ENCODE measurements around the gene DHCR24.

The DHCR24 gene

GRCh38 chr1:54859700-54860391, 27.1 kb downstream of the DHCR24 start:
- H3K27ac ChIP-seq (ENCODE audit: low read length): no peak overlapping the region
- H3K36me3 ChIP-seq (ENCODE audit: control insufficient read depth in 1 of 2, insufficient read depth in 2 of 2, low read length in 2 of 2): peaks cover 0 to 5% of the 10 kb centered on the region in 2 donors
- no peaks in the 10 kb centered on the region for H3K27me3 ChIP-seq (ENCODE audit: low read depth, low read length)
- no peaks in the 10 kb centered on the region for H3K9me3 ChIP-seq (ENCODE audit: control insufficient read depth in 1 of 2, low read length in 2 of 2)
- H3K4me1 ChIP-seq (ENCODE audit: control insufficient read depth in 1 of 2, insufficient read depth in 2 of 2, low read length in 2 of 2): no peaks in the 10 kb centered on the region
- H3K4me3 ChIP-seq (ENCODE audit: low read depth in 1 of 2, low read length in 2 of 2): no peak overlapping the region

DNA sequence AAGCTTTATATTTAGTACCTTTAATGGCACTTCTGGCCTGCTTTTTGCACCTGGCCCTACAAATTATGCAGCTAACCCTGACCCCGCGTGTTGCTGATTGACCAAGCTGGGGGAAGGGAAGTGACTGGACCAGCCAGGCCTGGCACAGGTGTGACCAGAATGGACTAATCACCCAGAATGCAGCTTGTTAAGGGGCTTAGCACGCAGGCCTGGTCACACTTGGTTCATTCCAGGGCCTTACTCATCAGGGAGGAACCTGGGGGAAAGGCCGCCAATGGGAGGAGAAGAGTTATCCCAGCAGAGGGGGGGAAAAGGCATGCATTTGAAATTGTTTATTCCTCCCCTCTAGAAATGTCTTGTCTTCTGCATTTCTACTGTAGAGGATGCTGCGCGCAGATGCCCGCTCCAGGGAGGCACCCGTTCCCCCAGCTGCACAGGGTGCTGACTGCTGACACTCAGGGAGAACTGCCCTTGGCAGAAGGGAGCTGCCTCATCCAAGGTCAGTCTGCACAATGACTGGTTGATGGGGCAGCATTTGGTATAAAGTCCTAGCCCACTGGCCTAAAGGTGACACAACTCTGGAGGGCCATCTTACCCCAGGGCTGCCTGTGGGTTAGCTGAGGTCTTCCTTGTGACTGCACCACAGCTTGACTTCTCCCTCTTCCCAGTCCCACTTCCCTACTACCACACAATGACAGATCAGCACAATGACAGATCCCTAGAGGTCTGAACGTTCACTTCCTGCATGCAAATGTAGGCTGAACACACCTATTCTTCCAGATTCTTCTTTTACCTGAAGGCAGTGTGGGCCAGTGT, 29.0 kb downstream of the DHCR24 start:
- no peaks in the 10 kb centered on the region for H3K9me3 ChIP-seq (ENCODE audit: control insufficient read depth in 1 of 2, low read length in 2 of 2)
- H3K4me1 ChIP-seq (ENCODE audit: control insufficient read depth in 1 of 2, insufficient read depth in 2 of 2, low read length in 2 of 2): no peaks in the 10 kb centered on the region
- no peak overlapping the region for H3K27ac ChIP-seq (ENCODE audit: low read length)
- H3K36me3 ChIP-seq (ENCODE audit: control insufficient read depth in 1 of 2, insufficient read depth in 2 of 2, low read length in 2 of 2): peaks cover 0 to 5% of the 10 kb centered on the region in 2 donors
- no peaks in the 10 kb centered on the region for H3K27me3 ChIP-seq (ENCODE audit: low read depth, low read length)
- no peak overlapping the region for H3K4me3 ChIP-seq (ENCODE audit: low read depth in 1 of 2, low read length in 2 of 2)

DNA sequence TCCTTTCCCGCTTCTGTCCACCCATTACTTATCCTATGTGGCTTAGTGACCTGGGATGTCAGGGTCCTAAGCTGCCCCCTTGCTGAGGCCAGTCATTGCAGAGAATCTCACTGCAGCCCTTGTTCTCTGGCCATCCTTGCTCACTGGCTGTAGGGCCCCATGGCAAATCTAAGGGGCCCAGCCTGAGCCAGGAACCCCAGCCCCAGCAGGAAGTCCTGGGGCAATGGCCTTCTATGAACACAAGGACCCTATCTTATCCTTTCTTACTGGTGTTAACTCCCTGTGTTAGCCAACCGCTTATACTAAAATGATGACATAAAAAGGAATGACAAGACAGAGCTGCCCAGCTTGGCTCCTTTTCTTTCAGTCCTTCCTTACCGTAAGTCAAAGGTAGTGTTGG, 29.9 kb downstream of the DHCR24 start:
- H3K27me3 ChIP-seq (ENCODE audit: low read depth, low read length): no peaks in the 10 kb centered on the region
- H3K36me3 ChIP-seq (ENCODE audit: control insufficient read depth in 1 of 2, insufficient read depth in 2 of 2, low read length in 2 of 2): peaks cover 3 to 5% of the 10 kb centered on the region in 2 donors
- no peaks in the 10 kb centered on the region for H3K9me3 ChIP-seq (ENCODE audit: control insufficient read depth in 1 of 2, low read length in 2 of 2)
- H3K4me3 ChIP-seq (ENCODE audit: low read depth in 1 of 2, low read length in 2 of 2): no peak overlapping the region
- no peaks in the 10 kb centered on the region for H3K4me1 ChIP-seq (ENCODE audit: control insufficient read depth in 1 of 2, insufficient read depth in 2 of 2, low read length in 2 of 2)
- no peak overlapping the region for H3K27ac ChIP-seq (ENCODE audit: low read length)

DNA sequence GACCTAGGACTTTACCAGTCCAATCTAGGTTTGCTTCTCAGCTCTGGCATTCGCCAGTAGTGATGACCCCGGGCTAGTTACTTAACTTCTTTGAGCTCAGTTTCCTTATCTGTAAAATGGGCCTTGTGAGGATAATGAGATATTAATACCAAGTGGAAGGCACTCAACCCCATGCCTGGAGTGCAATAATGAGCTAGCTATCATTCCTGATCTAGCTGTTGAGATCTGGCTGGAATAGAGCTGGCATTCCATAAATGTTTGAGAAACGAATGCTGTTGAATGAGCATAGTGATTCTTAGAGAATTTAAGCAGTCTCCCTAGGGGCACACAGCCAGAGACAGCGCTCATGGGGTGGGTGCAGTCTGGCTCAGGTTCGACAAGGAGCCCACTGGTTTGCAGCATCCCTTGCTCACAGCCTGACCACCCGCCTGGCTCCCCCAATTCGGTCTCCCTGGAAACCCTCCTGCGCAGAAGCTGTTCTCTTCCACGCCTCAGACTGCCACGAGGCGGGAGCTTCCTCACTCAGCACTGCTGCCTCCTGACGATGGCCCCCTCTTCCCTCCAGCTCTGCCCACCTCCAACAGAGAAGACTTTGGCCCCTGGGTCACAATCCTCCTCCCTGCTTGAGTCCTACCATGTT, 32.5 kb downstream of the DHCR24 start:
- H3K4me3 ChIP-seq (ENCODE audit: low read depth in 1 of 2, low read length in 2 of 2): no peak overlapping the region
- H3K4me1 ChIP-seq (ENCODE audit: control insufficient read depth in 1 of 2, insufficient read depth in 2 of 2, low read length in 2 of 2): no peaks in the 10 kb centered on the region
- H3K36me3 ChIP-seq (ENCODE audit: control insufficient read depth in 1 of 2, insufficient read depth in 2 of 2, low read length in 2 of 2): peaks cover 5 to 7% of the 10 kb centered on the region in 2 donors
- H3K27me3 ChIP-seq (ENCODE audit: low read depth, low read length): no peaks in the 10 kb centered on the region
- no peaks in the 10 kb centered on the region for H3K9me3 ChIP-seq (ENCODE audit: control insufficient read depth in 1 of 2, low read length in 2 of 2)
- H3K27ac ChIP-seq (ENCODE audit: low read length): no peak overlapping the region

DNA sequence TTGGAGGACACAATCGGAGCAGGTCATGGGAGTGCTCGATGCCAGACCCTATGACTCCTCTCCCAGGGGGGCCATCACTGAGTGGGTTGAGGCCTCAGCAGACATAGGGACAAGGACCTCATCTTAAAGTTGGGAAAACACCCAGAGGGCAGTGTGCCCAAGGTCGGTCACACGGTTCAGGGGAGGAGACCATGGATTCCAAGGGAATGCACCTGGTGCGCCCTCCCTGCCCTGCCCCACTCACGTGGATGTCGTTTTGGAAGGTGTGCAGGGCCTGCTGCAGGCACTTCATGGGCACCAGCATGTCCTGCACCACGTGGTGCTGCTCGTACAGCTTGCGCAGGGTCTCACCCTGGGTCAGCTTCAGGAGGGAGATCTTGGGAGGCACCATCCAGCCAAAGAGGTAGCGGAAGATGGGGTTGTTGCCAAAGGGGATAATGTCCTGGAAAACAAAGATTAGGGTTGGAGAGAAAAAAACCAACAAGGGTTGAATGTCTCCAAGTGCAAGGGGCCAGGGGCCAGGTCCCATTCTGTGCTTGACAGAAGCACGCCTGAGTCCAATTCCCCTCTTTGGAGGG, 33.1 kb downstream of the DHCR24 start:
- Histone ChIP-seq H3K27ac (ENCODE audit: low read length) (no peak overlapping the region), H3K9me3 (ENCODE audit: control insufficient read depth in 1 of 2, low read length in 2 of 2) (no peaks in the 10 kb centered on the region), H3K36me3 (ENCODE audit: control insufficient read depth in 1 of 2, insufficient read depth in 2 of 2, low read length in 2 of 2) (peaks cover 5 to 7% of the 10 kb centered on the region in 2 donors), H3K4me1 (ENCODE audit: control insufficient read depth in 1 of 2, insufficient read depth in 2 of 2, low read length in 2 of 2) (no peaks in the 10 kb centered on the region), H3K4me3 (ENCODE audit: low read depth in 1 of 2, low read length in 2 of 2) (no peak overlapping the region), H3K27me3 (ENCODE audit: low read depth, low read length) (no peaks in the 10 kb centered on the region)

DNA sequence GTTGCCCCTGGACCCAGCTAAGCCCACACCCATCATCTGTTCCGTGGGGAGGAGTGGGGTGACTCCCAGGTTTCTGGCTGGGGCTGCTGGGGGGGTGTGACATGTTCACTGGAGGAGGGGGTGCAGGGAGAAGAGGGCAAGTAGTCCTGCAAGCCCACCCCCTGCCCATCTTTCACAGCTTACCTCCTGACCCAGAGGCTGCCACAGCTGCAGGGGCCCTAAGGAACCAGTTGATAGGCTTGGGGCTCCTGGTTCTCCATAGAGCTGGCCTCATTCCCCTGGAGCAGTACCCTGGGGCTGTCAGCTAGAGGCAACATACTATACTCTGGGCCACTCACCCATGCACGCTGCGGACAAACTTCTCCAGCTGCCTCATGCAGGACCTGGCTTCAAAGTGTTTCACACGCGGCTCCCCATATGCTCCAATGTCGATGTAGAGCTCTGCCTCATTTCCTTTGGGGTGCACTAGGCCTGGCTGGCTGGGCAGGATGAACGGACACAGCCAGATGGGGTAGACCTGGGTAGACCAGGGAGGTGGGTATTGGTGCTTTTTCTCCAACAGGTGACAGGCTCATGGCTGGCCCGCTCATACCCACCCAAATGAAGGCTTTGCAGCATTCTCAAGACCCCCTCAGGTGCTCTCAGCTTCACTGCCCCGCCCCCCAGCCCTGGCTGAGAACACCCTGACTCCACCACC, 33.8 kb downstream of the DHCR24 start:
- Histone ChIP-seq H3K36me3 (ENCODE audit: control insufficient read depth in 1 of 2, insufficient read depth in 2 of 2, low read length in 2 of 2) (peaks cover 5 to 7% of the 10 kb centered on the region in 2 donors), H3K9me3 (ENCODE audit: control insufficient read depth in 1 of 2, low read length in 2 of 2) (no peaks in the 10 kb centered on the region), H3K4me3 (ENCODE audit: low read depth in 1 of 2, low read length in 2 of 2) (no peak overlapping the region), H3K4me1 (ENCODE audit: control insufficient read depth in 1 of 2, insufficient read depth in 2 of 2, low read length in 2 of 2) (no peaks in the 10 kb centered on the region), H3K27me3 (ENCODE audit: low read depth, low read length) (no peaks in the 10 kb centered on the region), H3K27ac (ENCODE audit: low read length) (no peak overlapping the region)

GRCh38 chr1:54851936-54852524, 35.0 kb downstream of the DHCR24 start:
- H3K9me3 ChIP-seq (ENCODE audit: control insufficient read depth in 1 of 2, low read length in 2 of 2): peaks cover 0 to 3% of the 10 kb centered on the region in 2 donors
- no peak overlapping the region for H3K27ac ChIP-seq (ENCODE audit: low read length)
- H3K27me3 ChIP-seq (ENCODE audit: low read depth, low read length): no peaks in the 10 kb centered on the region
- no peak overlapping the region for H3K4me3 ChIP-seq (ENCODE audit: low read depth in 1 of 2, low read length in 2 of 2)
- no peaks in the 10 kb centered on the region for H3K4me1 ChIP-seq (ENCODE audit: control insufficient read depth in 1 of 2, insufficient read depth in 2 of 2, low read length in 2 of 2)
- H3K36me3 ChIP-seq (ENCODE audit: control insufficient read depth in 1 of 2, insufficient read depth in 2 of 2, low read length in 2 of 2): peaks cover 5 to 7% of the 10 kb centered on the region in 2 donors

DNA sequence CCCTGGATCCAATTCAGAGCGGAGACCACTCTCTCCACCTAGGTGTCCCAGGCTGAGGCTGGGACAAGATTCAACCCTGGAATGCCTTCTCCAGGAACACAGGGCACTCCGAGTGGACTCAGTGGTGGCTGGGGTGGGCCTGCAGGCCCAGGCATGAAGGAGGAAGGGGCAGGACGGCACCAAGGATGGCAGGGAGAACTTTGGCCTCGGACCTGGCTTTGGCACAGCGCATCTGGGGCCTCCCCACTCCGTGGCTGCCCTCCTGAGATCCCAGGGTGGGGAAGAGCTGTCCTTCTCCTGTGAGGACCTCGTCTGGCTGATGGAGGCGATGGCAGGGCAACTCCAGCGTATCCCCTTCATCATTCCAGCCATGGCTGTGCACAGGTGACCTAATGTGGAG, 35.6 kb downstream of the DHCR24 start:
- no peak overlapping the region for H3K27ac ChIP-seq (ENCODE audit: low read length)
- H3K36me3 ChIP-seq (ENCODE audit: control insufficient read depth in 1 of 2, insufficient read depth in 2 of 2, low read length in 2 of 2): peaks cover 5 to 7% of the 10 kb centered on the region in 2 donors
- H3K4me1 ChIP-seq (ENCODE audit: control insufficient read depth in 1 of 2, insufficient read depth in 2 of 2, low read length in 2 of 2): no peaks in the 10 kb centered on the region
- no peak overlapping the region for H3K4me3 ChIP-seq (ENCODE audit: low read depth in 1 of 2, low read length in 2 of 2)
- H3K27me3 ChIP-seq (ENCODE audit: low read depth, low read length): no peaks in the 10 kb centered on the region
- H3K9me3 ChIP-seq (ENCODE audit: control insufficient read depth in 1 of 2, low read length in 2 of 2): peaks cover 0 to 3% of the 10 kb centered on the region in 2 donors

GRCh38 chr1:54850737-54851136, 36.3 kb downstream of the DHCR24 start:
- H3K36me3 ChIP-seq (ENCODE audit: control insufficient read depth in 1 of 2, insufficient read depth in 2 of 2, low read length in 2 of 2): peaks cover 5 to 7% of the 10 kb centered on the region in 2 donors

DNA sequence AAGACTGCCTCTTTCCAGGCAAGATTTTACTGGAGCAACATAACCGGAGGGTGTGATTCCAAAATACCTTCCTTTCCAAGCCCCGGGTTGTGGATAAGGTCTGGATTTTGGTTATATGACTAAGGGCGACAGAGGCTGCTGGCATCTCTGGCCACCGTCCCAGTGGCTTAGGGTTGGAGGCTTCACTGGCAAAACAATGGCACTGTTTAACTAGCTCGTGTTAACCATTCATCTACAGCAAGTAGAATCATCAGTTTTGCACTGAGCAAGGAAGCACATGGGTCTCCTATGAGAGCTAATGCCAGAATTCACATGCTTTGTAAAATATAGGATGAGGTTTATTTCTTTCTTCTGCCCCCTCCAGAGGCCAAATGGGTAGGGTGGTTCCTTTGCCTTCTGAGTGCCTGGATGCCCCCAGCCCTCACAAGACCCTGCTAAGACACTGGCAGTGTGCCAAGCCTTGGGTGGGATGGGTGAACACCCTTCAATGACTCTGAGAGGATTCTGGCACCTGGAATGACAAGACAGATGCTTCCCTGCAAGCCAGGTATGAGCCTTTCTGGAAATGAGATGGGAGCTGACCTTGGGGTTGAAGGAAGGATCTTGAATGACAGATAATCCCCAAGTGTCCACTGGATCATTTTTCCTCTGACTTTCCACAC, 36.8 kb downstream of the DHCR24 start:
- no peaks in the 10 kb centered on the region for H3K27me3 ChIP-seq (ENCODE audit: low read depth, low read length)
- H3K4me1 ChIP-seq (ENCODE audit: control insufficient read depth in 1 of 2, insufficient read depth in 2 of 2, low read length in 2 of 2): no peaks in the 10 kb centered on the region
- no peak overlapping the region for H3K4me3 ChIP-seq (ENCODE audit: low read depth in 1 of 2, low read length in 2 of 2)
- H3K9me3 ChIP-seq (ENCODE audit: control insufficient read depth in 1 of 2, low read length in 2 of 2): peaks cover 0 to 3% of the 10 kb centered on the region in 2 donors
- no peak overlapping the region for H3K27ac ChIP-seq (ENCODE audit: low read length)
- peaks cover 5 to 7% of the 10 kb centered on the region in 2 donors for H3K36me3 ChIP-seq (ENCODE audit: control insufficient read depth in 1 of 2, insufficient read depth in 2 of 2, low read length in 2 of 2)

More at GRCh38 chr1:54850737-54851136, 36.3 kb downstream of the DHCR24 start:
- no peak overlapping the region for H3K27ac ChIP-seq (ENCODE audit: low read length)
- H3K4me3 ChIP-seq (ENCODE audit: low read depth in 1 of 2, low read length in 2 of 2): no peak overlapping the region
- H3K27me3 ChIP-seq (ENCODE audit: low read depth, low read length): no peaks in the 10 kb centered on the region
- peaks cover 0 to 3% of the 10 kb centered on the region in 2 donors for H3K9me3 ChIP-seq (ENCODE audit: control insufficient read depth in 1 of 2, low read length in 2 of 2)
- H3K4me1 ChIP-seq (ENCODE audit: control insufficient read depth in 1 of 2, insufficient read depth in 2 of 2, low read length in 2 of 2): no peaks in the 10 kb centered on the region

Data from muscle layer of duodenum (tissue), 2 donors.